Hematopoietic multipotent progenitor cell treated with erythropoietin and hydrocortisone succinate and interleukin-3 and kit ligand, for 6 days (in vitro differentiated cells): Measurements from ENCODE around the gene BMAL1.

Experiments used
- DNase-seq: peaks from one replicate; pipeline ENCODE4 v3.0.0-alpha.2; 2015

Gene BMAL1

DNA sequence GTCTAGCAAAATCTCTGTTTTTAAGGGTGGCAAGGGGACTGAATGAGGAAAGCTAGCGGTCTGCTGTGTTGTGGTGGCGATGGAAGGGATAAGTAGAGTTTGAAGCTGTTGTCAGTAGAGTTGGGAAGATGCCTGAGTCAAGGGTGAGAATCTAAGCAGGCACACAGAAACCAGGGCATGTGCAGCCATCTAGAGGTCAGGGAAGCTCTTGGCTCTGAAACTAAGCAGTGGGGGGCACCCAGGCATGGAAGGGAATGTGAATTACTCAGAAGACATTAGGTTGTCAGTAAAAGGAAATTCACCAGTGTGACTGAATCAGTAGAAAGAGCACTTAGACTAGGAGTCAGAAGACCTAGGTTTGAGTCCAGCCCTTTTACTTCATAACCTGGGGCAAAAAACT lies 15.4 kb downstream of the BMAL1 start:
- no peak for DNase-seq

DNA sequence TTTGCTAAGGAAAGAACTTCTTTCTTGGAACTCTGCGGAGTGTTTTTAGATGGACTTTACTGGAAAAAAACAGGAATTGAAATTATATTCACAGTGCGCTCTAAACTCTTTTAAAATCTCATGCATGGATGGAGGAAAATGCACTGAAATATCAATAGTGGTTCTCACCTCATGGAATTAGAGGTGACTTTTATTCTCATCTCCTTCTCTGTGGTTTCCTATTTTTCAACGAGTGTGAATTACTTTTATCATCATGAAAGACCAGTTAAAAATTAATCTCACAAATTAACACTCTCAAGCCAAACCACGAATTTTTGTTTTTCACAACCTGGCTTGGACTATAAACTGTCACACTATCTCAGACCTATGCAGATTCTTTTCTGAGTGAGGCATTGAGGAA lies 16.6 kb downstream of the BMAL1 start:
- no peak for DNase-seq

DNA sequence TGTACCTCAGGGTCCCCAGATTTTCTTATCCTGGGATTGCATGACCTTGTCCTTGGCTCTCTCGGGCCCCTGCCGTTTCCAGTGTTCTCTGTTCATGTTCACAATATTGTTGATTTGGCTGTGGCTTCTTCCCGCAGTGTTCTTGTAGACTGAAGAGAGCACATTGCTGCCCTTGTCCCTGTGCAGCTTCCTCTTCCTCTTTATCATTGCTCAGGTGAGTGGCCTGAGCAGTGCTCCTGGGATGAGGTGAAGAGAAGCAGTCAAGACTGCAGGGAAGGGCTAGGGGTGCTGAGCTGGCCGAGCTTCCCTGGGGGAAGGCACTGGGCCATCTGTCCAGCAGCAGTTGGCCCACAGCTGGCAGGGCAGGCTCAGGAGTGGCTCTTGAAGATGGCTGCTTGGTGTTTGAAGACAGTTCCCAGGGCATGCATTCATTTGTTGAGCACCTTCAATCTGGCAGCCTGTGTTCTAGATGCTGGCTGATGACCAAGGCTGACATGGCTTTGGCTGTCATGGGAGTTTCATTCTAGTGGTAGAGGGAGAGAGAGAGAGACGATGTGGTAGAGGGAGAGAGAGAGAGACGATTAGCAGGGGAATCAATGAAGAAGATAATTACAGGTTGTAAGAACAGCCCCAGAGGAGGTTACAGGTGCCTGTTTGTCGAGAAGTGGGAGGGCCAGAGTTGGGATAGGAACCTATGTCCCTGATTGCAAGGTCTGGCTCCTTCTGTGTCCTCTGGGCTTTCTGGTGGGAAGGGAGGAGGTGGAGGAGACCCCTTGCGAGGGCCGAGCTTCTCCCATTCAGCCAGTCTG lies 17.4 kb downstream of the BMAL1 start:
- DNase-seq, result no peak

DNA sequence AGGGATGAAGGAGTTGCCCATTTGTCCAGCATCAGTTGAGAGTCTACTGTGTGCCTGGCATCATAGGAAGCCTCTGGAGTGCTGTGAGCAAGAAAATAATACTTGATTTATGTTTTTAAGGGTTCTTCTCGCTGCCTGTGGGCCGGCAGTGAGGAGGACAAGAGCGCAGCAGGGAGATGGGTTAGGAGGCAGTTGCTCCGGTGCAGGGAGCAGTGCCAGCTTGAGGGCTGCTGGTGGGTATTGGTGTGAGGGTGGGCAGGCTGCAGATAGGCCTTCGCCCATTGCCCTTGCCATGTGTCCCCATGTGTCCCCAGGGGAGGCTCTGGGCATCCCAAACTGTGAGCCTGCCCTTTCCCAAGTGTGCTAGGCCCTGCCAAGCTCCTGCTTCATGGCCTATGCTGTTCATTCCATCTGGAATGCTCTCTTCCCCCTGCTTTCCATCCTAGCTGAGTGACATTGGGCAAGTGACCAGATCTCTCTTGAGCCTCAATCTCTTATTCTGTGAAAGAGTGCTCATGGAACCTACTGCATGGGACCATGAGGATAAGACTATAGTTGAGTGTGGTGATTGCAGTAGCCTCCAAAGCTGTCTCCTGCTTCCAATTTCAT lies 19.8 kb downstream of the BMAL1 start:
- no peak for DNase-seq

DNA sequence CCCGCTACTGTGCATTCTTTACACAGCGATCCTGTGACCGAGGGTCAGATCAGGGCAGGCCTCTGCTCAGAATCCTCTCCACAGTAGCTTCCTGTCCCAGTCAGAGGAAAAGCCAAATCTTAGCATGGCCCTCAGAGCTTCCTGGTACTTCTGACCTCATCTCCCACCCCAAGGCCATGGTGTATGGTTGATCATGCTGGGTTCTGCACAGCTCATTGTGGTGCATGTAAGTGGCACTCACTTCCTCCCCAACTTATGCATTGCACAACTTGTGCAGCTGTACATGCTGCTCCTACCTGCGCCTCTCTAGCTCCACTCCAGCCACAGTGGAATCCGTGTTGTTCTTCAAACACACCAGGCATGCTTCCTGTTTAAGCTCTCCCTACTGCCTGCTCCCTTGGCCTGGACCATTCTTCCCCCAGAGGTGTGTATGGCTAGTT lies 20.3 kb downstream of the BMAL1 start:
- peak; percentile 51 for DNase-seq

DNA sequence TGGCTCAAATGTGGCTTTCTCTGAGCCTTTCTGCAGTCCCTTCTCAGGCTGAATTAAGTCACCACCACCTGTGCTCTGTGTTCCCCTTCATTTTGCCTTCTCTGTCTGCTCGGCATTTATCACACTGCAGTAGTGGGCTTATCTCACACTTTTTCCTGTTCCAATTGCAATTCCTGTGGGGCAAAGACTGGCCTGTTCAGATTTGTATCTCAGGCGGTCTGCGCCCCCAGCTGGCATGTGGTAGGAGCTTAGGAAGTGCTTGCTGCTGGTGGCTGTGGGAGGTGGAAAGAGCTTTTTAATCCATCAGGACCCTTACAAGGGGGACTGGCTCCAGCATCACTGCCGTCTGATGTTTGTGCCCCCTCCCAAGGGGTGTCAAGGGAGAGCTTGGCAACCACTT lies 21.2 kb downstream of the BMAL1 start:
- DNase-seq, result no peak

DNA sequence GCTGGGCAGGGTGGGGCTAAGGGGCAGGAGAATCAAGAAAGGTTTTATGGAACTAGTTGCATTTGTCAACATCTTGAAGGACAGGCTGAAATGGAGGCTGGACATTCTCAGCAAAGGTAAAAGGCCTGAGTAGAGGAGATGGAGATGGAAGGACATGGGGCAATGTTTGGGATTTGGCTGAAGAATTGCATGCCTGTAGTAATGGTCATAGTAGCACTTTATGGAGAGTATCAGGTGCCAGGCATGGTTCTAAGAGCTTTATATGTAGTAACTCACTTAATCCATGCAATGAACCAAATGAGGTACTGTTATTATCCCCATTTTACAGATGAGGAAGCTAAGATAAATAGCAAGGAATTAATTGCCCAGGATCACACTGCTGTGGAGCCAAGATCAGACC lies 23.9 kb downstream of the BMAL1 start:
- DNase-seq, result no peak

DNA sequence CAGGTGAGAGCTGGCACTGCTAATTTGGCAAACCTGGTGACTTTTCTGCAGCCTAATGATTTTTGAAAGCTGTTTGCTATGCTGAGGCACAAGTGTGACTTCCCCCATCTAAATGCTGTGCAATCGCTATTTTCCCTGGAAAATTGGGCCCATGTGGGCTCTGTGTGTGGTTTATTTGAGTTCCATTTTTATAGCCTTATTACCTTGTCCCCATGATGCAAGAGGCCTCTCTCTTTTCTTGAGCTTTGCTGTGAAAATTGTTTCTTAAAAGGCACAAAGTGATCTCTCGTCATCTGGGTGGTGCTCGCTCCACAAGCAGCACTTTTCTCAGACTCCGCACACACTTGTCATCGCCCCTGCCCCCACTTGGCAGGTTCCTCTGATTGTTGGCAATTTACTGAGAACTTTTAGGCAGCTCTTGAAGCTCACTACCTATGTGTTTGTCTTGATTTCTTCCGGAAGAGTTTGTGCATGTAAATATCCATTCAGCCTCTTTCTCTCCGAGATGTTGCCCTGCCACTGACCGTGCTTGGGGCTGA lies 24.9 kb downstream of the BMAL1 start:
- DNase-seq, result no peak

DNA sequence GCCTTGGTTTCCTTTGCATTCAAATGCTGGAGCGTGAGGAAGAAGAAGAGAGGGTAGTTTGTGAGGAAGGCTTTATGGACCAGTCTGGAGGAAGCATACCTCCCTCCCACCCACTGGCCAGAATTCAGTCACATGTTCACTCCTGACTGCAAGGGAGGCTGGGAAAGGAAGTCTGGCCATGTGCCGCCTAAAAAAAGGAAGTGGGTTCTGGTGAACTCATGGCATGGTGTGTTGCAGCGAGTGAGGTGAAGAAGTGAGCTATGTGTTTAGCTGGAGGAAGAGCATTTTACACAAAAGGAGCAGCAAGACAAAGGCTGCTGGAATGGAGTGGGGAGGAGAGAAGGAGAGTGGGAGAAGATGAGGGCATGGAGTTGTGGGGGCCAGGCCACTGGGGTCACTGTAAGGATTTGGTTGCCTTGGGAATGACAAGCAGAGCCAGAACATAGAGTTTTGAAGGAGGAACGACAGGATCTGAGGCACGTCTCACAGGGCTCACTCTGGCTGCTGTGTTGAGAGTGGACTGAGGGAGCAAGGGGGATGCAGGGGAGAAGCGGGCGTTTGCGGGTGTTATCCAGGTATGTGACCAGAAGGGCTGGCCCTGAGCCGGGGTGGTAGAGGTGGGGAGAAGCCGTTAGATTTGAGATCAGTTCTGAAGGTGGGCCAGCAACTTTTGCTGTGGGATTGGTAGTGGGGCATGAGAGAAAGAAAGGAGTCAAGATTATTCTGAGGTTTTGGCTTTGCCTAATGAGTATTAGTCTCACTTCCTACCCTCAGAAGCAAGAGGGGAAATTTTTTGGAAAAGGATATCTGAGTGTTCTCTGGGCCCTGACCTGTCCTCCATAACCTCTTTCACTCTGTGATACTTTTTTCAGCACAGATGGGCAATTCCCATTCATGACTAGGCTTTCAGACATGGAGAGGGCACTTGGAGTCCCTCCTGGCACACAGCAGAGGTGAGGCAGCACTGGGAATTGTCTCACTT lies 26.4 kb downstream of the BMAL1 start:
- DNase-seq, result peak; percentile 43

DNA sequence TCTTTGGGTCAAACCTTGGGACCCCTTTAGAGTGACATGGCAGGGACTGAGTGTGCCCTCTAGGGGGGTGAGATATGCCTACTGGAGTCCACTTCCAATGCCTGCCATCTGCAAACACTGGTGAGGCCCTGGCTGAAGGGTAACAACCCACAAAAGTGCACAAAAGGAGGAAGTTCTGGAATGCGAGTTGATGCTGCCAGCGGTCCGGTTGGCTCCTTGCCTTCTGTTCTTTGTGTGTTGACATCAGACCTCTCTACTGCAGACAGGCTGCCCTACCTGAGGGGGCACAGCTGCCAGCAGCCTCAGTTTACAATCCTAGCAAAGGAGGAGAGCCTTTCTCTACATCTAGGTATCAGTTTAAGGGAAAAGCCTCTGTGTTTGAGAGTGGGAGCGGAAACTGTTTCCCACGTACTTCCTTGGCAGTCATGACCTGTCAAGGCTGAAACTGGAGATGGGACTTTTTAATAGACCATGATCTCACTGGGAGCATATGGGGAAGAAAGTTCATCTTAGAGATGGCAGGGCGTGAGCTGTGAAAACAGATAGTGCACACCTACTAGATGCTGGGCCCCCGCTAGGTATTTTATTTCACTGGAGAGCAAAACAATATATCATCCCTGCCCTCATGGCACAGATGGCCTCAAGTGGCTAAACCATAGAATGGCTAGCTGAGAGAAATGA lies 27.2 kb downstream of the BMAL1 start:
- no peak for DNase-seq

DNA sequence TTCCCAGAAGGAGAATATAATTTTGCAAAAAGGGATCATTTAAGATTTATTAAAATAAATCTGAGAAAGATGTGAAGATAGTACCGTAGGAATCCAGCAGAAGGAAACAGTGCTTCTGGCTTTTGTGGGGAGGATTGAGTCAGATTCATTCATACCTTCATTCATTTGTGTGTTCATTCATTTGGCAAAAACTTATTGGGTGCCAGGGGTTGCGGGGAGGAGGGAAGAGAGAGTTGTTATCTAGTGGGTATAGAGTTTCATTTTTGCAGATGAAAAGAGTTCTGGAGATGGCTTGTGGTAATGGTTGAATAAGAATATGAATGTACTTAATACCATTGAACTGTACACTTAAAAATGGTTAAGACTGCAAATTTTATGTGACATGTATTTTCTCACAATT lies 31.1 kb downstream of the BMAL1 start:
- no peak for DNase-seq

DNA sequence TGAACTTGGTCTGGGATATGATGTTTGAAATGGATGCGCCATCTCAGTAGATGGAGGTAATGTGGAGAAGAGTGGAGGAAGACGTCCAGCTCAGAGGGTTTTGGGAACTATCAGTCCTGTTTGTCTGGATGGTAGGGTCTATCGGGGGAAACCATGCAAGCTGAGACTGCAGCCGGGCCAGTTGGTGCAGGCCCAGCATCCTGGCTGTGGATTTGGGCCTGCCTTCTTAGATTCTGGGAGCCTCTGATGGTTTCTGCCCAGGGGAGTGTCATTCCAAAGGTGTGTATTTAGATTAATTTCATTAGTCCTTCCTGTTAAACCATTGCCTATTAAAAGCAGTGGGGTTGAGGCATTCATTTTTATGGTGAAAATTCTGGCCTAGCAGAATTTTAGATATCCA lies 31.6 kb downstream of the BMAL1 start:
- DNase-seq, result no peak

DNA sequence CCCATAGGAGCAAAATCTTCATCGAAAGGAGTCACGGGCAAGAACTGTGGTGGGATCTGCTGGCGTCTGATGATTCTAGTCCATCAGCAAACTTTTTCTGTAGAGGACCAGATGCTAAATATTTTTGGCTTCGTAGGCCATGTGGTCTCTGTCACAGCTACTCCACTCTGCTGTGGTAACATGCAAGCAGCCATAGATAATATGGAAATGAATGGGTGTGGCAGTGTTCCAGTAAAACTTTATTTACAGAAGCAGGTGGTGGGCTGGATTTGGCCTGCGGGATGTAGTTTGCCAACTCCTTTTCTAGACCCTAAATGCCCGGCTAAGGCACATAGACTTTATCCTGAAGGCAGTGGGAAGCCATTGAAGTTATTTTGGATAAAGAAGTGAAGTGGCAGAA lies 32.9 kb downstream of the BMAL1 start:
- DNase-seq, result peak; percentile 10

DNA sequence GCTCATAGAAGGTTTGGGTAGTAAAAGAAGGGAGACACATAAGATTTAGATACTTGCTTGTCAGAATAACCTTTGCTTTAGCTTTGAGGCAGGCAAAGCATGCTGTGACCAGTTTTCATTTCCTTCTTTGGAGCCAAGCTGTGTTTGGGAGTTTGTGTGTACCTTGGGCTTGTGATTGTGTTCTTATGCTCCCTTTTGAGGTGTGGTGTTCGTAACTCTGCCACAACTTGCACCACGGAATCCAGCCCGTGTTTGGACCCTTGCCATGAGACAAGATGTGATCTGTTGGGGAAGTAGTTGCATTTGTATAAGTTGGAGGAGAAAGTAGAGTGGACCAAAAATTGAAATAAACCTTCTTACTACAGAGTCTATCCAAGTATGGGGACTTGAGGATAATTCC lies 34.0 kb downstream of the BMAL1 start:
- DNase-seq, result no peak

DNA sequence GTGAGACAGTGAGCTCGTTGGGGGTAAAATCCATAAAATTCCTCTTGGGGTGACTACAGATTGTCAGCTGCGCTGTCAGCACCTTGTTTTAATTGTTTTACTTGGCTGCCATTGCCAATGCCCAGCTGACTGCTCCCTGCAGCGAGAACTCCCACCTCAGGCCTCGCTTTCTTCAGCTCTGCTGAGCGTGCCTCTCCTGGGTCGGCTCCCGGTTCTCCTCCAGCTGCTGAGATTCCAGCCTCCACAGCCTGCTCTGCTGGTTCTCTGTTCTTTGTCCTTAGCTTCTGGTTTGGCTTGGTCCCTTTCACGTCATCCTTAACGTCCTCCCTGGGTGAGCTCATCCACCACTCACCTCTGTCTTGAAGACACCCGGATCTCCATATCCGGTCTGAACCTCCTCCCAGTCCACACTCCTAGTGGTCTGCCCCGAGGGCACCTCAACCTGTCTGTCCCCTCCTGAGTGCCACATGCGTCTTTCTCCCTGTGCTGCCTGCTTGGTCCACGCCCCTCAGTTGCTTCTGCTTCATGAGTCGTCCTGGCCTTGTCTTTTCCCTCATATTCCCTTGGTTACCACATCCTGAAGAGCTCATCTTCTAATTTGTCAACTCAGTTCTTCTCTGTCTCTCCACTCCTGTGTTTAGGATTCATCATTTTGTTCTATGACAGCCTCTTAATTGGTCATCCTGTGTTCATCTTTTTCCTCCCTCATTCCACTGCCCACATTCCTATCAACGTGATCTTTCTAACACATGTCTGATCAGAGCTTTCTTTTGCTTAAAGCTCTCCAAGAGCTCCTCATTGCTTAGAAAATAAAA lies 35.6 kb downstream of the BMAL1 start:
- DNase-seq, result no peak

DNA sequence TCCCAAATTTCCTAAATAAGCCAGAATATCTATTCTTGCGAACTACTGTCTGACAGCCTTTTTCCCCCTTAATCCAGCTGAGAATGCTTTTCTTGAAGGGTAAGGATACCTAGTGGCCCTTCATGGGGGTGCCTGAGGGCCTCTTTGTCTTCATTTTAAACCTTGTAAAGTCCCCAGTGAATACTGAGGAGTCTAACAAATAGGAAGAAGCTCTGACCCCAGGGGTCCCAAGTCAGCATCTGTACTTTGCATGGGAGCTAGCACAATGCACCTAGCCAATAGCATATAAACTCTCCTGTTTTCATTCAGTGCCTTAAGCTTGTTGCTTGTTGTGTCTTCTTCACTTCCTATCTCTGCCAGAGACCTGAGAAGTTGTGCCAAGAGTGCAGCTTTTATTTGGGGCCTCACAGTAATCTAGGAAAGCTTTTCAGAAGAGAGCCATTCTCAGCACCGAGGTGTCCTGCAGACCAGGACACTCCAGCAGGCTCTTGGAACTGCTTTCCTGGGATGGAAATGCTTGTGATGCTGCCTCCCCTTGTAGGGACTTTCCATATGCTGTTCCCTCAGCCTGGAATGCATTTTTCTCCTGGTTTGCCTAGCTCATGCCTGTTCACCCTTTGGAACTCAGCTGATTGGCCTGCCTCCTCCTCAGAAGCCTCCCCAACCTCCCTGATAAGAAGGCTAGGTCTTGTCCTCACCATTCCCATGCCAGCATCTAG lies 37.2 kb downstream of the BMAL1 start:
- DNase-seq, result no peak

DNA sequence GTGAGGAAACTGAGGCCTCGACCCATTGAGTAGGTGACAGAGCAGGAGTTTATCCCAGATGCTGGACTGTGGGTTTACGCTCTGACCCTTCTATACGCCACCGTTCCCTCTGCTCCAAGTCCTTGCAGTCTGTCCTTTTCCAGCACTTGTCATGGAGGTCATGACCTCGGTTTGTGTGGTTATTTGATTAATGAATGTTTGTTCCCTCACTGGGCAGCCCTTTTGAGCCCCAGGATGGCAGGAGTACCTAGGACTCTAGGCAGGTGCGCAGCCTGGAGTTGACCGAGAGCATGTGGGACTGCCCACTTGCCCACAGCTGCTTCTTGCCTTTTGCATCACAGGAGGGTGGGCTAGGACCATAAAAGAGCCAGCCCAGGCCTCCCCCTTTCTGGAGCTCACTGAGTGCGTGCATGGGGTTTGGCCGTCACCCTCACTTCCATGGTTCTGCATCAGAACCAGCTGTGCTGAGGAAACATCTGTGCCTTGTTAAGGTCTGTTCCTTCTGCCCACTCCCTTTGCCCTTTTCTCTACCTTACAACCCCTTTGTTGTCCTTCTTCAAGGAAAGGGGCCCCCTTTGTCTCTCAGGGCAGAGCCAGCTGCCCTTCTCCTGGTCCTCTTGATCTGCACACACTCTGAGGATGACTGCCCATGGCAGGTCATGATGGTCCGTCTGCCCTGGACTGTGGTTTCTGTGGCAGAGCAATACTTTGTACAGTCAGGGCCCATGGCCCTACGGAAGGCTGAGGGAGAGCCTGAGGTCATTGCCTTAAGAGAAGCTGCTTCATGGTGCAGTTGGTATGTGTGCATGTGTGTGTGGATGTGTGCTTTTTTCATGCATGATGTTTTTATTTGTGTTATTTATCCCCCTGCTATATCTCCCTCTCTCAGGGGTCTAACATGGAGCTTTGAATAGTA lies 38.2 kb downstream of the BMAL1 start:
- no peak for DNase-seq

DNA sequence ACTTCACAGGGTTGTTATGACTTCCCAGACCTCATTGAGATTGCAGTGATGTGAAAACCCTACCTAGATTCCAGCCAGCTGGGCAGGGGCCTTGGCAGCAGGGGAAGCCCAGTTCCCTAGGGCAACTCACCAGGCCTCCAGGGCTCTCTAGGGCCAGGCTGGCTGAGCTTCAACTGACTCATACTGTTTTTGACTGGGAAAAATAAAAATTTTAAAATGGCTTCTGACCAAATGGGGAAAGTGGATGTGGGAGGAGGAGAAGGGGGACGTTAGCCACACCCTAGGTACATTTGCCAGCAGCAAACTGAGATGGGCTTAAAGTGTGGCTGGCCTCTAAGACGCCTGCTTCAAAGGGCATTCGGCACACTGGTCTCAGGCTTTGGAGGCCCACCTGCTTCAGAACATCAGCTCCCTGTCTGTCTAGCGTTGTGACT lies 39.0 kb downstream of the BMAL1 start:
- DNase-seq, result no peak

DNA sequence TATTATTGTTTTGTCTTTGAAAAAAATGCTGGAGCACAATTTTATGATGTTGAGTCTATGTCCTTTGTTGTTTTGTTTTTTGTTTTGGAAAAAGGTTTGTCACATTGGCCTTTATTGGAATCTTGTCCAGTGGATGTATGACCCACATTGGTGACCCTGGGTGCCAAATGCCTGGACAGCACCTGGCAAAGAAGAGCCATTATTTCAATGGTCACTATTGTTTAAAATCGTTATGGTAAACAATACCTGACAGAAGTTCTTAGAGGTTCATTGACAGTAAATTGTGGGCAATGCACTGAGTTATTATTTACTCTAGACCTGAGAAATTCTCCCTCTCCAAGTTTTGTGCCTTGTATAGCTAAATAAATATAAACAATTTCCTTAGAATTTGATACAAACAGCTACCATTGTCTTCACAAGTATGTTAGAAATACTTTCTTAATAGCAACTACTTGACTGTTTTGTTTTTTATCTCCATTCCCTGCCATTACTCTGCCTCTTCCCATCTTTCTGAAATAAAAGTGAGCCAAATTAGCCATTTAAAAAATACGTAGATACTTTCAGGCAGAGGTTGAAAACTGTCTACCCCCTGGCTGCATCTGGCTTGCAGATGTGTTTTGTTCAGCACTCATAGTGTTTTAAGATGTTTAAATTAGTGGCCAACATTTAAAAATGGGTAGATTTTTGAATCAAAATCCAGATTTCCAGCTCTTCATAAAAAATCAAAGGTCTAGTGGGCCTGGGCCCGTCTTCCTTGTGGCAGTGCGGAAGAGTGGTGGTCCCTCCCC lies 39.9 kb downstream of the BMAL1 start:
- no peak for DNase-seq
